Measurements from ENCODE around the gene GJA10.
"Not testable (repeated sequence)": the region's sequence is repeated elsewhere in the genome, so short reads cannot be mapped to it uniquely, and the experiment has no call there.

Gene GJA10

DNA sequence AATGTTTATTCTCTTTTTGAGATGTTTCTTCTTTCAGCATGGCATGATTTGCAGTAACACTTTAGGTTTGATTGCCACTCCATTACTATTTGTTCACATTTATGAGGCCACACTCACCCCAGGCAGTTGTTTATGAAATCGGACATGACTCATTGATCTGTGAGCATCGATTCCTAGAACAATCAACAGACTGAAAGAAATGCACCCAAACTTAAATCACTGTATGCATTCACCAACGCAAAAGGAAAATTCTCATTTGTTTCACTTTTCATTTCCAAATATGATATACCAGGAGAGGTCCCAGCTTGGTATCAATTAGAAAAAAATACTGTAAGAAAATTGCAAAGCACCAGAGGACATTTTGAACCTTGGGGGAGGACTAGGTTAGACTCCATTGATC, 5.4 kb upstream of the GJA10 start:
- TF ChIP-seq, protein P1, sequence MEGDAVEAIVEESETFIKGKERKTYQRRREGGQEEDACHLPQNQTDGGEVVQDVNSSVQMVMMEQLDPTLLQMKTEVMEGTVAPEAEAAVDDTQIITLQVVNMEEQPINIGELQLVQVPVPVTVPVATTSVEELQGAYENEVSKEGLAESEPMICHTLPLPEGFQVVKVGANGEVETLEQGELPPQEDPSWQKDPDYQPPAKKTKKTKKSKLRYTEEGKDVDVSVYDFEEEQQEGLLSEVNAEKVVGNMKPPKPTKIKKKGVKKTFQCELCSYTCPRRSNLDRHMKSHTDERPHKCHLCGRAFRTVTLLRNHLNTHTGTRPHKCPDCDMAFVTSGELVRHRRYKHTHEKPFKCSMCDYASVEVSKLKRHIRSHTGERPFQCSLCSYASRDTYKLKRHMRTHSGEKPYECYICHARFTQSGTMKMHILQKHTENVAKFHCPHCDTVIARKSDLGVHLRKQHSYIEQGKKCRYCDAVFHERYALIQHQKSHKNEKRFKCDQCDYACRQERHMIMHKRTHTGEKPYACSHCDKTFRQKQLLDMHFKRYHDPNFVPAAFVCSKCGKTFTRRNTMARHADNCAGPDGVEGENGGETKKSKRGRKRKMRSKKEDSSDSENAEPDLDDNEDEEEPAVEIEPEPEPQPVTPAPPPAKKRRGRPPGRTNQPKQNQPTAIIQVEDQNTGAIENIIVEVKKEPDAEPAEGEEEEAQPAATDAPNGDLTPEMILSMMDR (IDR thresholded peaks at IDR 0.05; ENCODE audit: low read depth, low read length, missing control alignments) = no peak
- DNase-seq (ENCODE audit: low read depth) = no peak
- H3K4me3 ChIP-seq (ENCODE audit: low read depth, low read length) = no peak overlapping the region

DNA sequence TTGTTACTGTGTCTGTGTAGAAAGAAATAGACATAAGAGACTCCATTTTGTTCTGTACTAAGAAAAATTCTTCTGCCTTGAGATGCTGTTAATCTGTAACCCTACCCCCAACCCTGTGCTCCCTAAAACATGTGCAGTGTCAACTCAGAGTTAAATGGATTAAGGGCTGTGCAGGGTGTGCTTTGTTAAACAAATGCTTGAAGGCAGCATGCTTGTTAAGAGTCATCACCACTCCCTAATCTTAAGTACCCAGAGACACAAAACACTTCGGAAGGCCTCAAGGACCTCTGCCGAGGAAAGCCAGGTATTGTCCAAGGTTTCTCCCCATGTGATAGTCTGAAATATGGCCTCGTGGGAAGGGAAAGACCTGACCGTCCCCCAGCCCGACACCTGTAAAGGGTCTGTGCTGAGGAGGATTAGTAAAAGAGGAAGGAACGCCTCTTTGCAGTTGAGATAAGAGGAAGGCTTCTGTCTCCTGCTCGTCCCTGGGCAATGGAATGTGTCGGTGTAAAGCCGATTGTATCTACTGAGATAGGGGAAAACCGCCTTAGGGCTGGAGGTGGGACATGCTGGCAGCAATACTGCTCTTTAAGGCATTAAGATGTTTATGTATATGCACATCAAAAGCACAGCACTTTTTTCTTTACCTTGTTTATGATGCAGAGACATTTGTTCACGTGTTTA, 3.3 kb upstream of the GJA10 start:
- H3K4me3 ChIP-seq (ENCODE audit: low read depth, low read length); DNase-seq (ENCODE audit: low read depth): not testable (repeated sequence)

DNA sequence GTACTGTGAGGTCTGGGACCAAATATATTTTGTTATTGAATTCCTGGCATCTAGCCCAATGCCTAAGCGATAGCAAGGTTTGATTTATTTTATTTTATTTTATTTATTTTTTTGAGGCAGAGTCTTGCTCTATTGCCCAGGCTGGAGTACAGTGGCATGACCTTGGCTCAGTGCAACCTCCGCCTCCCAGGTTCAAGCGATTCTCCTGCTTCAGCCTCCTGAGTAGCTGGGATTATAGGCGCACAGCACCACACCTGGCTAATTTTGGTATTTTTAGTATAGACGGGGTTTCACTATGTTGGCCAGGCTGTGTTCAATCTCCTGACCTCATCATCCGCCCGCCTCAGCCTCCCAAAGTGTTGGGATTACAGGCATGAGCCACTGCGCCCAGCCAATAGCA, 1.7 kb upstream of the GJA10 start:
- not testable (repeated sequence) for H3K4me3 ChIP-seq (ENCODE audit: low read depth, low read length); DNase-seq (ENCODE audit: low read depth)
- TF ChIP-seq, protein P1 (IDR thresholded peaks at IDR 0.05; ENCODE audit: low read depth, low read length, missing control alignments) = peak; percentile 28

DNA sequence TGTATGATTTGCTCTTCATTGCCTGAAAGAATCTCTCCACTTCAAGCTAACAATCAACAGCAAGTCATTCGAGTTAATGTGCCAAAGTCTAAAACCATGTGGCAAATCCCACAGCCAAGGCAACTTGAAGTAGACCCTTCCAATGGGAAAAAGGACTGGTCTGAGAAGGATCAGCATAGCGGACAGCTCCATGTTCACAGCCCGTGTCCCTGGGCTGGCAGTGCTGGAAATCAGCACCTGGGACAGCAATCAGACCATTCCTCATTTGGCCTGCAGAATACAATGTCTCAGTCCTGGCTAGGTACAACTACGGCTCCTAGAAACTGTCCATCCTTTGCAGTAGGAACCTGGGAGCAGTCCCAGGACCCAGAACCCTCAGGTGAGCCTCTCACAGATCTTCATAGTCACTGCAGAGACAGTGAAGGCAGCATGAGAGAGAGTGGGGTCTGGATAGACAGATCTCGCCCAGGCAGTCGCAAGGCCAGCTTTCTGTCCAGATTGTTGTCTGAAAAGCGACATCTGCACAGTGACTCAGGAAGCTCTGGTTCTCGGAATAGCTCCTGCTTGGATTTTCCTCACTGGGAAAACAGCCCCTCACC, 1.1 kb downstream of the GJA10 start:
- TF ChIP-seq, protein P1 (IDR thresholded peaks at IDR 0.05; ENCODE audit: low read depth, low read length, missing control alignments) = no peak
- no peak for DNase-seq (ENCODE audit: low read depth)
- H3K4me3 ChIP-seq (ENCODE audit: low read depth, low read length) = no peak overlapping the region

DNA sequence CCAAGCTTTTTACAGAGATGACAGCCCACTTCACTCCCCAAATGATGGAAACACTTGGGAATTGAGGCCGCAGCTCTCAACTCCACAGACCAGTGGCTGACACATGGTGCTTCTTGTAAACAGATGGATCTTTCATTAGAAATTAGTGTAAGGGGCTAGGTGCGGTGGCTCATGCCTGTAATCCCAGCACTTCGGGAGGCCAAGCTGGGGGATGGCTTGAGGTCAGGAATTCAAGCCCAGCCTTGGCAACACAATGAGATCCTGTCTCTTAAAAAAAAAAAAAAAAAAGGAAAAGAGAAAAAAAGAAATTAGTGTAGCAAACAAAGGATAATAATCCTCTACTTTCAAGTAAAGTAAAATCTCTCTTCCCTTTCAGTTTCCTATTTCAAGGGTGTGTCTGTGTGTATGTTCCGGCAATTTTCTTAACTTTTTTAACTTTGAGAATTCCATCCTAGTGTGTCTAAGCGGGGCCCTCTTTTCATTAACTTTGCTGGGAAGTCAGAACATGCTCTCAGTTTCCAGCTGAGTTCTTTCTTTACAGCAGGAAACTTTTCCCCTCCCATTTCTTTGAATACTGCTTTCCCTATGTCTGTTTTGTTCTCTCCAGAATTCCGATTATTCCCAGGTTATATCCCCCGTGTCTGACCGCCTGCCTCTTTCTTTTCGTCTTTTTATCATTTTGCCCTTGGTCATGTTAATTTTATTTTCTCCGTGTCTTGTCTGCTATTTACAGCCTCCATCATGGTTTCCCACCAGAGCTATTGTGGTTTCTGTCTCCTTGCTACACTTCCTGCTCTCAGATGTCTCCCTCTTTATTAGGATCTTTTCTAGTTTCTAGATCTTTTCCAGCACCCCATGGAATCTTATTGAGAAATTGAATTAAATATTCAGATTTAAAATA, 16.0 kb downstream of the GJA10 start:
- DNase-seq (ENCODE audit: low read depth); H3K4me3 ChIP-seq (ENCODE audit: low read depth, low read length): not testable (repeated sequence)

DNA sequence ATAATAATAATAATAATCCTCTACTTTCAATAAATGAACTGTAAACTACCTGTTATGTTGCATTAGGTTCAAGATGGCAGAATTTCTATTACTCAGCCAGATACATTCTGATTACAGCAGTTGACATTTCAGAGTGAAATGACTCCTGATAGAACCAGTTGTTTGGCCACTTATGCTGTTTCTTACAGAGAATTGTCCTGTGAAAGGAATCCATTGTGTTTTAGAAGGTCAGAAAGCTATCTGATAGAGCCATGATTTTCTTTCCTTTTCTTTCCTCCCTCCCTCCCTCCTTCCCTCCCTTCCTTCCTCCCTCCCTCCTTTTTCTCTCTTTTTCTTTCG, 16.6 kb downstream of the GJA10 start:
- DNase-seq (ENCODE audit: low read depth) = no peak
- TF ChIP-seq, protein P1 (IDR thresholded peaks at IDR 0.05; ENCODE audit: low read depth, low read length, missing control alignments) = no peak
- H3K4me3 ChIP-seq (ENCODE audit: low read depth, low read length) = no peak overlapping the region

DNA sequence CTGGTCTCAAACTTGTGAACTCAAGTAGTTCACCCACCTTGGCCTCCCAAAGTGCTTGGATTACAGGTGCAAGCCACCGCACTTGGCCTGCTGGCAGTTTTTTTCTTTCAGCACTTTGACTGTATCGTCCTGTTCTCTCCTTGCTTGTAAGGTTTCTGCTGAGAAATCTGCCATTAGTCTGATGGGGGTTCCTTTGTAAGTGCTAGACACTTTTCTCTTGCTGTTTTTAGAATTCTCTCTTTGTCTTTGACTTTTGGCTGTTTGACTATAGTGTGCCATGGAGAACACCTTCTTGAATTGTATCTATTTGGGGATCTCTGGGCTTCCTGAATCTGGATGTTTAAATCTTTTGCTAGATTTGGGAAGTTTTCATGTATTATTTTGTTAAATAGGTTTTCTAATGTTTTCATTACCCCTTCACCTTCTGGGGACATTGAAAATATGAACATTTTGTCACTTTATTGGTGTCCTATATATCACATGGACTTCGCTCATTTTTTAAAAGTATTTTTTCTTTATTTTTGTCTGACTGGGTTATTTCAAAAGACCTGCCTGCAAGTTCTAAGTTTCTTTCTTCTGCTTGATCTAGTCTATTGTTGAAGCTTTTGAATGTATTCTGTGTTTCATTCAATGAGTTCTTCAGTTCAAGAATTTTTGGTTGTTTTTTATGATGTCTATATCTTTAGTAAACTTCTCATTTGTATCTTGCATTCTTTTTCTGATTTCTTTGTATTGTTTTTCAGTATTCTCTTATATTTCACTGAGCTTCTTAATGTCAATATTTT, 22.1 kb downstream of the GJA10 start:
- TF ChIP-seq, protein P1 (IDR thresholded peaks at IDR 0.05; ENCODE audit: low read depth, low read length, missing control alignments) = no peak
- H3K4me3 ChIP-seq (ENCODE audit: low read depth, low read length) = no peak overlapping the region
- no peak for DNase-seq (ENCODE audit: low read depth)
